GM12878 (cell line): ENCODE results near the gene CLEC16A. TPM values are rescaled to one million over a fixed set of nuclear protein-coding genes. Genes with fewer than 3 reads are reported as not detected.

Experiments used
- ATAC-seq: fragments of 200-7000 bp; cut with Tn5 transposase; 3 replicates; pipeline ENCODE4 v1.9.1; 2020; ENCODE audit warnings: mild to moderate bottlenecking, moderate library complexity
- BruUV-seq: library from RNA; stranded (reverse); fragments of 400-500 nt; replicated peaks from 2 replicates; lab custom pipeline; 2021; lab: Mats Ljungman, UMichigan
- CTCF ChIA-PET: fragments of 300-600 bp; sonication (Branson Sonifier 250); formaldehyde crosslinking; extraction: SDS; loops from one replicate; lab custom pipeline; 2021; ENCODE audit warnings: inconsistent platforms; lab: Yijun Ruan, JAX
- POLR2A ChIA-PET: fragments of 350-600 bp; formaldehyde crosslinking; extraction: SDS; loops from one replicate; lab custom pipeline; 2021; ENCODE audit warnings: inconsistent platforms; lab: Charles Lee
- RAD21 ChIA-PET: fragments of 300-600 bp; sonication (Branson Sonifier 250); formaldehyde crosslinking; loops from one replicate; lab custom pipeline; 2023; ENCODE audit warnings: antibody characterized with exemption; ENCODE audit not compliant: unreplicated experiment; lab: Charles Lee
- SMC1A ChIA-PET: fragments of 300-600 bp; sonication (Branson Sonifier 250); formaldehyde crosslinking; loops from one replicate; lab custom pipeline; 2023; ENCODE audit not compliant: unreplicated experiment, uncharacterized antibody; lab: Charles Lee
- DNase-seq: peaks from one replicate; pipeline ENCODE4 v3.0.0-alpha.2; 2011; ENCODE audit warnings: low read depth, low spot score
- FAIRE-seq: peaks from 3 replicates; lab custom pipeline; 2011; peaks lifted over from hg19 to GRCh38; lab: Jason Lieb, UNC
- H2AFZ ChIP-seq: 2 replicates; pipeline ENCODE4 v1.6.0; 2011; ENCODE audit warnings: low read depth, low read length, control low read depth; ENCODE audit not compliant: control insufficient read depth
- H3K27ac ChIP-seq: 2 replicates; pipeline ENCODE4 v1.5.1; 2011; ENCODE audit warnings: control low read depth; ENCODE audit not compliant: control insufficient read depth, insufficient read depth
- H3K27me3 ChIP-seq, 2 experiments: replicated peaks in 1 of 2; 2 replicates each; pipeline versions ENCODE4 v1.6.0 to v1.6.1; 2011; ENCODE audit warnings: low read length in 1 of 2; ENCODE audit not compliant: control insufficient read depth in 2 of 2, insufficient read depth in 2 of 2
- H3K36me3 ChIP-seq, 2 experiments: 2 replicates each; pipeline ENCODE4 v1.5.1; 2011; ENCODE audit warnings: low read length in 1 of 2; ENCODE audit not compliant: control insufficient read depth in 2 of 2, insufficient read depth in 2 of 2
- H3K4me1 ChIP-seq: 2 replicates; pipeline ENCODE4 v1.6.1; 2011; ENCODE audit warnings: mild to moderate bottlenecking, low read length, moderate library complexity, mixed read lengths; ENCODE audit not compliant: control insufficient read depth, insufficient read depth
- H3K4me2 ChIP-seq: 2 replicates; pipeline ENCODE4 v1.6.0; 2011; ENCODE audit warnings: control low read depth; ENCODE audit not compliant: control insufficient read depth, insufficient read depth
- H3K4me3 ChIP-seq: fragments of 200-600 bp; sonication (generic); 2 replicates; pipeline ENCODE4 v1.5.1; 2016
- H3K79me2 ChIP-seq: 2 replicates; pipeline ENCODE4 v1.6.0; 2011; ENCODE audit warnings: low read length; ENCODE audit not compliant: control insufficient read depth, insufficient read depth
- H3K9ac ChIP-seq: 2 replicates; pipeline ENCODE4 v1.8.0; 2011; ENCODE audit warnings: low read length, control low read depth, mixed read lengths; ENCODE audit not compliant: control insufficient read depth, insufficient read depth
- H3K9me3 ChIP-seq: replicated peaks from 3 replicates; pipeline ENCODE4 v1.5.1; 2011; ENCODE audit warnings: mild to moderate bottlenecking, low read length; ENCODE audit not compliant: control insufficient read depth, insufficient read depth
- H4K20me1 ChIP-seq: 2 replicates; pipeline ENCODE4 v1.6.0; 2011; ENCODE audit not compliant: control insufficient read depth, insufficient read depth
- IRF4 ChIP-seq: IDR thresholded peaks from 2 replicates; pipeline ENCODE4 v1.6.1; 2011; ENCODE audit warnings: low read depth, low read length
- MLLT1 ChIP-seq: fragments of 450-650 bp; IDR thresholded peaks from 2 replicates; pipeline ENCODE4 v1.6.1; 2016; ENCODE audit warnings: mild to moderate bottlenecking
- NR2F1 ChIP-seq: fragments of 450-650 bp; conservative IDR thresholded peaks from 2 replicates; pipeline ENCODE4 v1.6.1; 2017; ENCODE audit warnings: mild to moderate bottlenecking
- PML ChIP-seq: IDR thresholded peaks from 2 replicates; pipeline ENCODE4 v1.6.1; 2012; ENCODE audit warnings: low read length, inconsistent platforms
- POU2F2 ChIP-seq: IDR thresholded peaks from 3 replicates; pipeline ENCODE4 v1.6.1; 2011; ENCODE audit warnings: low read depth, mild to moderate bottlenecking, low read length, borderline replicate concordance
- SIN3A ChIP-seq: IDR thresholded peaks from 2 replicates; pipeline ENCODE4 v1.6.1; 2012; ENCODE audit warnings: low read depth, low read length, improper control_type of control experiment
- SMAD1 ChIP-seq: fragments of 450-650 bp; IDR thresholded peaks from 2 replicates; pipeline ENCODE4 v1.6.1; 2018; ENCODE audit warnings: mild to moderate bottlenecking, low read depth; ENCODE audit not compliant: partially characterized antibody
- SREBF1 ChIP-seq: IDR thresholded peaks from 2 replicates; pipeline ENCODE4 v1.6.1; 2012; ENCODE audit warnings: mild to moderate bottlenecking, low read length
- YY1 ChIP-seq: IDR thresholded peaks from 2 replicates; pipeline ENCODE4 v1.6.1; 2011; ENCODE audit warnings: low read depth, mild to moderate bottlenecking, low read length
- ZBTB11 ChIP-seq: fragments of 450-650 bp; formaldehyde crosslinking; IDR thresholded peaks from 2 replicates; pipeline ENCODE4 v1.5.0; 2022; ENCODE audit warnings: mild to moderate bottlenecking, missing genetic modification characterization
- ZNF687 ChIP-seq: fragments of 450-650 bp; IDR thresholded peaks from 2 replicates; pipeline ENCODE4 v1.6.1; 2017; ENCODE audit warnings: mild to moderate bottlenecking, moderate library complexity
- WGBS: methylation state at CpG from one replicate; pipeline ENCODE4 v1.1.6; 2016; ENCODE audit warnings: low lambda C conversion rate; ENCODE audit not compliant: insufficient replicate concordance, insufficient coverage; ENCODE audit errors: missing lambda C conversion rate; 5-methylcytosine and 5-hydroxymethylcytosine counted together
- in situ Hi-C: fragments of 300-500 bp; cut with MboI; formaldehyde crosslinking; loops from 9 replicates; pipeline ENCODE4 v1.14.3; 2018; ENCODE audit warnings: mixed read lengths
- intact Hi-C: fragments of 100-400 bp; cut with micrococcal nuclease; formaldehyde crosslinking; loops from one replicate; pipeline ENCODE4 v1.14.2; 2022; ENCODE audit not compliant: unreplicated experiment
- polyA plus RNA-seq, 11 experiments: library from polyadenylated mRNA; depleted of rRNA in 4 of 11; unstranded in 6 of 11; stranded (reverse) in 5 of 11; fragments of >200 nt; fragmentation: Nextera tagmentation in 4 of 11; fragmentation: Illumina TruSeq in 1 of 11; extraction: Ambion mirVana in 4 of 11; extraction: Trizol in 1 of 11; gene quantifications; 1 replicate in 1 of 11; 2 replicates in 10 of 11; pipeline versions ENCODE4 v1.2.1 to v1.2.3, GENCODE V29; 2011 to 2016; ENCODE audit warnings: inconsistent platforms in 2 of 11, missing spikeins in 2 of 11, low read depth in 1 of 11
- total RNA-seq, 4 experiments: library from RNA; depleted of rRNA in 3 of 4; stranded (reverse); fragments of >200 nt in 3 of 4; fragmentation: Illumina TruSeq in 1 of 4; extraction: Trizol in 1 of 4; gene quantifications; 2 replicates each; pipeline versions ENCODE4 v1.2.1 to v1.2.3, GENCODE V29; 2013 to 2021

CLEC16A gene
- total and polyA plus RNA-seq, 10 of the 15 experiments (the other 5 are each of a cell fraction or from before 2014, with no cell fraction given), result 1.5 to 28.8 (median 19.2) TPM

GRCh38 chr16:11106726-11107125, 162.4 kb downstream of the CLEC16A start:
- SMC1A ChIA-PET, result interaction anchor here (0.6 to 5.2 kb wide), 17 partner anchors 8 to 1711 kb away, joined by 3 to 68 read pairs (median 5); no protein-coding TSS in a partner anchor
- ATAC-seq, result no peak

More at GRCh38 chr16:11106726-11107125, 162.4 kb downstream of the CLEC16A start:
- no TSS peak for BruUV-seq
- peaks cover 26% of the 10 kb centered on the region for H3K4me1 ChIP-seq
- H3K79me2 ChIP-seq, result no peaks in the 10 kb centered on the region
- H2AFZ ChIP-seq, result no peak overlapping the region
- no peak overlapping the region for H3K4me2 ChIP-seq
- H3K4me3 ChIP-seq, result no peak overlapping the region
- peaks cover 4% of the 10 kb centered on the region; the same call in 1 of the 3 replicates for H3K9me3 ChIP-seq
- ChIA-PET RAD21 (interaction anchor here (0.7 to 3.6 kb wide), 8 partner anchors 11 to 1690 kb away, joined by 3 to 39 read pairs (median 5); partner anchors contain the start of gene SOCS1), CTCF (interaction anchor here (0.8 to 0.9 kb wide), 2 partner anchors 9 to 29 kb away, joined by 3 read pairs; no protein-coding TSS in a partner anchor), POLR2A (interaction anchor here (0.6 to 1.8 kb wide), 4 partner anchors 10 to 149 kb away, joined by 3 to 7 read pairs (median 3); partner anchors contain the start of gene SOCS1)
- no peak for DNase-seq
- no peak for FAIRE-seq
- H3K27ac ChIP-seq, result no peak overlapping the region
- intact Hi-C loops (loop anchor here (10.0 kb wide), 1 partner anchor 248 kb away; no protein-coding TSS in a partner anchor), in situ Hi-C loops (no loop called here)
- no peaks in the 10 kb centered on the region for H3K27me3 ChIP-seq
- no peak overlapping the region for H3K9ac ChIP-seq
- 96% methylated on average over 6 of the region's 6 CpGs for WGBS
- H4K20me1 ChIP-seq, result no peaks in the 10 kb centered on the region
- H3K36me3 ChIP-seq, result peaks cover 0 to 3% of the 10 kb centered on the region in 2 experiments; a peak in 2 of 4 replicates
- no peak for TF ChIP-seq YY1
- no peak for TF ChIP-seq ZNF687
- TF ChIP-seq SIN3A, result no peak
- no peak for TF ChIP-seq ZBTB11 (CRISPR knock-in tag)
- TF ChIP-seq MLLT1, result no peak
- no peak for TF ChIP-seq PML
- no peak for TF ChIP-seq IRF4
- no peak for TF ChIP-seq SMAD1
- no peak for TF ChIP-seq NR2F1
- no peak for TF ChIP-seq SREBF1
- TF ChIP-seq POU2F2, result no peak
